ENCODE measurements around the gene ELK4. TPM values are rescaled to one million over a fixed set of nuclear protein-coding genes. Genes with fewer than 3 reads are reported as not detected.

ELK4 gene
- total and polyA plus RNA-seq, 7 donors, result 2.4 to 21.0 (median 18.6) TPM

DNA sequence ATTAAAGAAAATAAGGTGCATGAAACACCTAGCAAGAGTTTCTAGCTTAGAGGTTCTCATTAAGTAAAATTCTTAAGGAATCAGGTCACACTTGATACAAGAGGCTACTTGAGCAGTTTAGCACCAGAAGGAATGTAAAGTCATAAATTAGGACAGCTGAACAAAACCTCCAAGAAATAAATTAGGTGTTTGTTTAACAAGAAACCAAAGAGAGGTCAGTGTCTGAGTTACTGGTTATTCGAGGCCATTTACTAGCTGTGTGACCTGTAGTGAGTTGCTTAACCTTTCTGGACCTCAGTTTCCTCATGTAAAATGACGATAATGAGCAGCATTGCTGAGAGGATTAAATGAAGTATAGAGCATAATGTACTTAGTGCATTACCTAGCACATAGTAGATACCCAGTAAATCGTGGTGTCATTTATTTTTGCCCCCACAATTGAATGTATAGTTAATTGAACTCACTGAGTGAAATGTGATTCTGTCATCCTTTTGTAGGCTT is 908 bp upstream of the ELK4 start:
- DNase-seq, result no peak
- intact Hi-C loops (cut with DNase I), result loop anchor here (1.0 to 10.0 kb wide), 3 partner anchors 41 to 115 kb away; no protein-coding TSS in a partner anchor
- Histone ChIP-seq H3K4me1 (peaks cover 0 to 31% (median 27%) of the 10 kb centered on the region in 4 donors), H3K27me3 (no peaks in the 10 kb centered on the region), H3K27ac (peak overlapping the region; percentile 93 to 99 (median 96)), H3K4me3 (peak overlapping the region; percentile 39 to 82 (median 72)), H3K36me3 (no peaks in the 10 kb centered on the region), H3K9me3 (no peaks in the 10 kb centered on the region)
- TF ChIP-seq EP300 (IDR thresholded peaks at IDR 0.05) (no peak), POLR2A (IDR thresholded peaks at IDR 0.05) (no peak), POLR2AphosphoS5 (IDR thresholded peaks at IDR 0.05) (no peak)
- TF ChIP-seq, protein P1, sequence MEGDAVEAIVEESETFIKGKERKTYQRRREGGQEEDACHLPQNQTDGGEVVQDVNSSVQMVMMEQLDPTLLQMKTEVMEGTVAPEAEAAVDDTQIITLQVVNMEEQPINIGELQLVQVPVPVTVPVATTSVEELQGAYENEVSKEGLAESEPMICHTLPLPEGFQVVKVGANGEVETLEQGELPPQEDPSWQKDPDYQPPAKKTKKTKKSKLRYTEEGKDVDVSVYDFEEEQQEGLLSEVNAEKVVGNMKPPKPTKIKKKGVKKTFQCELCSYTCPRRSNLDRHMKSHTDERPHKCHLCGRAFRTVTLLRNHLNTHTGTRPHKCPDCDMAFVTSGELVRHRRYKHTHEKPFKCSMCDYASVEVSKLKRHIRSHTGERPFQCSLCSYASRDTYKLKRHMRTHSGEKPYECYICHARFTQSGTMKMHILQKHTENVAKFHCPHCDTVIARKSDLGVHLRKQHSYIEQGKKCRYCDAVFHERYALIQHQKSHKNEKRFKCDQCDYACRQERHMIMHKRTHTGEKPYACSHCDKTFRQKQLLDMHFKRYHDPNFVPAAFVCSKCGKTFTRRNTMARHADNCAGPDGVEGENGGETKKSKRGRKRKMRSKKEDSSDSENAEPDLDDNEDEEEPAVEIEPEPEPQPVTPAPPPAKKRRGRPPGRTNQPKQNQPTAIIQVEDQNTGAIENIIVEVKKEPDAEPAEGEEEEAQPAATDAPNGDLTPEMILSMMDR (IDR thresholded peaks at IDR 0.05), result no peak
- 51 to 70% methylated on average over 3 of the region's 3 CpGs for WGBS, 2 donors

DNA sequence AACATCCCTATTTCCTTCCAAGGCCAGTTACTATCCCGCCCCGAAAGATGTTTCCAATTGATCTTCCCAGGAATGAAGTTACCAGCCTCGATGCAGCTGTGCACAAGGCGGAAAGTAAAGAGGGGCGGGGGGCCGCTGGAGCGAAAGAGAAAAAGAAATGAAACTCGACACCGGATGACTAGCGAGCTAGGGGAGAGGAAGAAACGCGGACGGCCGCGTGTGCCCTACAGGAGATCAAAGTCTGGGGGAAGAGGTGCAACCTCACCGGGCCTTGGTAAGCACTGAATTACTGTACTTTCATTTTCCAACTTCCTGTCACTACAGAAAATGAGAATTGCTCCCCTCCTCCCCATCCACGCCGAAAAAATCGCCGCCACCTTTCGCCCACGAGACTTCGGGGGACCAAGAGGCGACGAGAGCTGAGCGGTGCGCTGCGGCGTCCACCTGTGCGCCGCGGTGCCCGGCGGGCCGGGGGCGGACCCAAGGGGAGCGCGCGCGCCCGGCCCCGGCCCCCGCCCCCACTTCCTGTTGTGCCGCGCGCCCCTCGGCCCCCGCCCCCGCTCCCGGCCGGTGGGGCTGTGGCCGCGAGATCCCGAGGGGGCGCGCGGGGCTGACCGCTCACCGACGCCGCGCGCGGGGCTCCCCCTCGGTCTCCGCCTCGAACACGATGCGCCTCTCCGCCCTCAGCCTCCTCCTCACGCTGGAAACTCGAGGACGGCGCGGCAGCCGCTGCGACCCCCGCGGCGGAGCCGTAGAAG is 622 bp downstream of the ELK4 start:
- Histone ChIP-seq H3K4me3 (peak overlapping the region; percentile 67 to 82 (median 72)), H3K36me3 (no peaks in the 10 kb centered on the region), H3K27me3 (no peaks in the 10 kb centered on the region), H3K4me1 (peaks cover 0 to 34% (median 27%) of the 10 kb centered on the region in 4 donors), H3K27ac (peak overlapping the region; percentile 93 to 99 (median 96)), H3K9me3 (no peaks in the 10 kb centered on the region)
- DNase-seq, result peak; percentile 78
- WGBS, 2 donors, result 1% methylated on average over 81 of the region's 81 CpGs
- intact Hi-C loops (cut with DNase I), result loop anchor here (5.0 to 10.0 kb wide), 2 partner anchors 106 to 116 kb away; no protein-coding TSS in a partner anchor
- TF ChIP-seq POLR2AphosphoS5 (IDR thresholded peaks at IDR 0.05), result peak in 3 of 4 donors; percentile 40 to 54 (median 41)
- TF ChIP-seq EP300 (IDR thresholded peaks at IDR 0.05), result no peak

DNA sequence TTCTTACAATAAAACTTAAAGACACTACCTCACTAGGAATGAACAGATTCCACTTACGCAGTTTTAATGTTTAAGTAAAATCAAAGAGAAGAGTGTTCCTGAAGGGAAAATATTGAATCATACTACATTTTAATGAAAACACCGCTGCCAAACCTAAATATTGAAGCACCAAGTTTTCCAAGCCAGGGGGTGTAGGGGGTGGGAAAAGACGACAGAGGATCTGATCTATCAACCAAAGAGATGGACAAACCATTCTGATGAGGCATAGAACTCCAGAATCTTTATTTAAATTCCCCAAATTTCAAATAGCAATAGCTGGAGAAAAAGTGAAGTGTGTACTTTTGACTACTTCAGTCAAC is 1.2 kb downstream of the ELK4 start:
- intact Hi-C loops (cut with DNase I), result loop anchor here (5.0 to 10.0 kb wide), 2 partner anchors 106 to 117 kb away; no protein-coding TSS in a partner anchor
- no peaks in the 10 kb centered on the region for H3K36me3 ChIP-seq
- peaks cover 0 to 34% (median 27%) of the 10 kb centered on the region in 4 donors for H3K4me1 ChIP-seq
- DNase-seq, result no peak
- TF ChIP-seq, protein P1 (IDR thresholded peaks at IDR 0.05), result no peak
- TF ChIP-seq POLR2A (IDR thresholded peaks at IDR 0.05) (no peak), EP300 (IDR thresholded peaks at IDR 0.05) (no peak), POLR2AphosphoS5 (IDR thresholded peaks at IDR 0.05) (no peak)
- H3K4me3 ChIP-seq, result peak overlapping the region; percentile 67 to 82 (median 72)
- no peaks in the 10 kb centered on the region for H3K27me3 ChIP-seq
- WGBS, 2 donors, result 3 to 8% methylated on average over 3 of the region's 3 CpGs
- no peaks in the 10 kb centered on the region for H3K9me3 ChIP-seq
- H3K27ac ChIP-seq, result peak overlapping the region; percentile 93 to 99 (median 96)

DNA sequence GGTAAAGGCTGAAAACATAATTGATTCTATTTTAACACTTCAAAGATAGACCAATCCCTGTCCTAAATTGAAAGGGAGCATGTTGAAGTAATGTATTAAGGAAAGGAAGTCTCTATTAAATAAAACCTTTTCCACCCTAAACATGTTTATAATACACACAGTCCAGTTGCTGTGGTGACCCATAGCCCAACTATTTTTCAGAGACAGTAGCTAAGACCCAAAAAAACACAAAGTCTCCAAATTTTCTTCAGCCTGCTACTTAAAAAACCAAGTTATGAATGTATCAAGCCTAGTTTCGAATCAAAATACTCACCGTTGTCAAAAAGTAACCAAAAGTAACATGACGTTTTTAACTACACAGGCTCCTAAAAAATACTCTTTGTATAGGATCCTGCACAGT is 1.6 kb downstream of the ELK4 start:
- Histone ChIP-seq H3K27me3 (no peaks in the 10 kb centered on the region), H3K9me3 (no peaks in the 10 kb centered on the region), H3K27ac (peak overlapping the region; percentile 93 to 99 (median 96)), H3K4me3 (peak overlapping the region in 3 of 4 donors; percentile 67 to 76 (median 67)), H3K4me1 (peaks cover 0 to 34% (median 27%) of the 10 kb centered on the region in 4 donors), H3K36me3 (no peaks in the 10 kb centered on the region)
- intact Hi-C loops (cut with DNase I), result loop anchor here (5.0 to 10.0 kb wide), 2 partner anchors 105 to 117 kb away; no protein-coding TSS in a partner anchor
- TF ChIP-seq, protein P1 (IDR thresholded peaks at IDR 0.05), result no peak
- no peak for TF ChIP-seq POLR2AphosphoS5 (IDR thresholded peaks at IDR 0.05)
- TF ChIP-seq EP300 (IDR thresholded peaks at IDR 0.05), result no peak
- TF ChIP-seq POLR2A (IDR thresholded peaks at IDR 0.05), result no peak
- no peak for DNase-seq
- WGBS, 2 donors, result 0 to 10% methylated on average over 3 of the region's 3 CpGs

DNA sequence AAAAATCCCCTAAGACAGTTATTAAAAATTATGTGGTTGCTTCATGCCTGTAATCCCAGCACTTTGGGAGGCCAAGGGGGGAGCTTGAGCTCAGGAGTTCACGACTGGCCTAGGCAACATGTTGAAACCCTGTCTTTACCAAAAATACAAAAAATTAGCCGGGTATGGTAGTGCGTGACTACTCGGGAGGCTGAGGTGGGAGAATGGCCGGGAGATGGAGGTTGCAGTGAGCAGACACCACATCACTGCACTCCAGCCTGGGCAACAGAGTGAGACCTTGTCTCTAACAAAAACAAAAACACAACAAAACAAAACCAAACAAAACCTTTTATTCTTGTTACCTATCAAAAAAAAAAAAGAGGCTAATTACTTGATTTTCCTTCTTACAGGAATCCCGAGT is 2.1 kb downstream of the ELK4 start:
- TF ChIP-seq EP300 (IDR thresholded peaks at IDR 0.05) (no peak), POLR2A (IDR thresholded peaks at IDR 0.05) (no peak), POLR2AphosphoS5 (IDR thresholded peaks at IDR 0.05) (no peak)
- TF ChIP-seq, protein P1 (IDR thresholded peaks at IDR 0.05), result no peak
- Histone ChIP-seq H3K4me1 (peaks cover 0 to 34% (median 27%) of the 10 kb centered on the region in 4 donors), H3K27ac (peak overlapping the region in 3 of 4 donors; percentile 93 to 99 (median 95)), H3K36me3 (no peaks in the 10 kb centered on the region), H3K27me3 (no peaks in the 10 kb centered on the region), H3K9me3 (no peaks in the 10 kb centered on the region), H3K4me3 (no peak overlapping the region)
- intact Hi-C loops (cut with DNase I), result loop anchor here (5.0 to 10.0 kb wide), 2 partner anchors 105 to 118 kb away; no protein-coding TSS in a partner anchor
- WGBS, 2 donors, result 23 to 55% methylated on average over 6 of the region's 6 CpGs
- DNase-seq, result no peak

All from sigmoid colon (tissue), 7 donors.